Measurements from ENCODE around the gene LACC1.

DNA sequence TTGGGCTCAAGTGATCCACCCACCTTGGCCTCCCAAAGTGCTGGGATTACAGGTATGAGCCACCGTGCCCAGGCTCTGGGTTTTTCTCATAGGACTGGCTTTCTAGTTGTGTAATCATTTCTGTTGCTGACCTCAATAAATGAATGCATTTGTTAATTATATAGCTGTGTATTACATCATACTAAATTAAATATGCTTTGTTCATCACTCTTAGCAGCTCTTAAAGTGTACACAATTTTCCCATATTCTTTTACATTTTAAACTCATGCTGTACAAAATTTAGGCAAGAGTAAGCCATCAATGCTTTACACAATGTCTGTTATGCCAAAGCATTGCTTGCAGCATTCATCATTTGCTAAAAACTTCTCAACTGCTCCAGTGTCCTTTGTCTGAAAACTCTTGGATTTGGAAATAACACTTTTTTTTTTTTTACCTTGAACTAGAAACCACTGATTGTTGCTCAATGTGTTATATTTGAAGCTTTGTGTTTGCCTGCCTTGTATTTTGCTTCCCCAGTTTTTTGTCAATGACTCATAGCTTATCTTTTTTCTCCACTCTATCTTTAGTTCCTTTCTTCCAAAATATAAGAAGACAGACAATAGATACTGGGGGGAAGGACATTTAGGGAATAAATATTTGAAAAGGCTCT is 31.6 kb upstream of the LACC1 start:
- TF ChIP-seq POLR2AphosphoS5 (IDR thresholded peaks at IDR 0.05; ENCODE audit: low read depth, low read length) = no peak
- no peak for TF ChIP-seq POLR2A (IDR thresholded peaks at IDR 0.05; ENCODE audit: low read depth, low read length)

All from GM12891 (cell line).